Activated CD8-positive, alpha-beta T cell treated with anti-CD3 and anti-CD28 coated beads for 36 hours (primary cell): Measurements from ENCODE around the gene EN2. TPM values are rescaled to one million over a fixed set of nuclear protein-coding genes. Genes with fewer than 3 reads are reported as not detected.

Experiments used
- ATAC-seq: fragments of 200-7000 bp; cut with Tn5 transposase; one replicate; pipeline ENCODE4 v1.10.0; 2021; ENCODE audit warnings: mild to moderate bottlenecking, moderate library complexity
- CTCF ChIA-PET: fragments of 350-600 bp; sonication (Branson Sonifier 250); formaldehyde crosslinking; loops from one replicate; lab custom pipeline; 2021; ENCODE audit warnings: antibody characterized with exemption; lab: Charles Lee
- POLR2A ChIA-PET: fragments of 350-600 bp; sonication (Branson Sonifier 250); formaldehyde crosslinking; loops from one replicate; lab custom pipeline; 2021; ENCODE audit warnings: antibody characterized with exemption; lab: Charles Lee
- DNase-seq: peaks from one replicate; pipeline ENCODE4 v3.0.0-alpha.2; 2020
- H3K27ac Mint-ChIP-seq: one replicate; pipeline ENCODE4 v1.8.0; 2021; ENCODE audit warnings: mild to moderate bottlenecking, mixed read lengths
- H3K27me3 Mint-ChIP-seq: one replicate; pipeline ENCODE4 v1.8.0; 2021; ENCODE audit warnings: mixed read lengths
- H3K36me3 Mint-ChIP-seq: one replicate; pipeline ENCODE4 v1.8.0; 2021; ENCODE audit warnings: low read depth, mixed read lengths
- H3K4me1 Mint-ChIP-seq: one replicate; pipeline ENCODE4 v1.8.0; 2021; ENCODE audit warnings: low read depth, mixed read lengths
- H3K4me3 Mint-ChIP-seq: one replicate; pipeline ENCODE4 v1.8.0; 2021; ENCODE audit warnings: mild to moderate bottlenecking, moderate library complexity, mixed read lengths
- H3K9me3 Mint-ChIP-seq: one replicate; pipeline ENCODE4 v1.8.0; 2021; ENCODE audit warnings: mixed read lengths
- intact Hi-C: fragments of 100-400 bp; cut with micrococcal nuclease; formaldehyde crosslinking; loops from one replicate; pipeline ENCODE4 v1.10.0; 2022
- total RNA-seq, 2 experiments: library from RNA; stranded (reverse); gene quantifications; one replicate each; pipeline ENCODE4 v1.2.3, GENCODE V29; 2021
- TF ChIP-seq, protein P1 (sequence below): fragments of 200-600 bp; IDR thresholded peaks from one replicate; pipeline ENCODE4 v1.8.0; 2022; ENCODE audit warnings: antibody characterized with exemption, mild to moderate bottlenecking

Gene EN2
- total RNA-seq, 2 experiments from 2014 or later = not detected

- CTCF ChIA-PET = interaction anchor here (1.3 kb wide), 1 partner anchor 17 kb away, joined by 3 read pairs; no protein-coding TSS in a partner anchor
- H3K9me3 Mint-ChIP-seq = no peaks in the 10 kb centered on the region
These were observed 32.1 kb downstream of the EN2 start for GRCh38 chr7:155489862-155490696.

GRCh38 chr7:155490697-155491628 lies 33.0 kb downstream of the EN2 start:
- H3K4me1 Mint-ChIP-seq = peaks cover 18% of the 10 kb centered on the region
- H3K27me3 Mint-ChIP-seq = peaks cover 20% of the 10 kb centered on the region
- ATAC-seq = peak; percentile 93
- intact Hi-C loops = no loop called here
- H3K4me3 Mint-ChIP-seq = peak overlapping the region; percentile 71
- TF ChIP-seq, protein P1, sequence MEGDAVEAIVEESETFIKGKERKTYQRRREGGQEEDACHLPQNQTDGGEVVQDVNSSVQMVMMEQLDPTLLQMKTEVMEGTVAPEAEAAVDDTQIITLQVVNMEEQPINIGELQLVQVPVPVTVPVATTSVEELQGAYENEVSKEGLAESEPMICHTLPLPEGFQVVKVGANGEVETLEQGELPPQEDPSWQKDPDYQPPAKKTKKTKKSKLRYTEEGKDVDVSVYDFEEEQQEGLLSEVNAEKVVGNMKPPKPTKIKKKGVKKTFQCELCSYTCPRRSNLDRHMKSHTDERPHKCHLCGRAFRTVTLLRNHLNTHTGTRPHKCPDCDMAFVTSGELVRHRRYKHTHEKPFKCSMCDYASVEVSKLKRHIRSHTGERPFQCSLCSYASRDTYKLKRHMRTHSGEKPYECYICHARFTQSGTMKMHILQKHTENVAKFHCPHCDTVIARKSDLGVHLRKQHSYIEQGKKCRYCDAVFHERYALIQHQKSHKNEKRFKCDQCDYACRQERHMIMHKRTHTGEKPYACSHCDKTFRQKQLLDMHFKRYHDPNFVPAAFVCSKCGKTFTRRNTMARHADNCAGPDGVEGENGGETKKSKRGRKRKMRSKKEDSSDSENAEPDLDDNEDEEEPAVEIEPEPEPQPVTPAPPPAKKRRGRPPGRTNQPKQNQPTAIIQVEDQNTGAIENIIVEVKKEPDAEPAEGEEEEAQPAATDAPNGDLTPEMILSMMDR = no peak
- CTCF ChIA-PET = interaction anchor here (1.0 kb wide), 1 partner anchor 564 kb away, joined by 4 read pairs; no protein-coding TSS in a partner anchor
- H3K27ac Mint-ChIP-seq = peak overlapping the region; percentile 83
- POLR2A ChIA-PET = no interaction called here
- DNase-seq = peak; percentile 69
- peaks cover 2% of the 10 kb centered on the region for H3K36me3 Mint-ChIP-seq
- H3K9me3 Mint-ChIP-seq = no peaks in the 10 kb centered on the region

More at GRCh38 chr7:155489862-155490696, 32.1 kb downstream of the EN2 start:
- Mint-ChIP-seq H3K4me1 (peaks cover 18% of the 10 kb centered on the region), H3K4me3 (peak overlapping the region; percentile 71), H3K27ac (peak overlapping the region; percentile 34), H3K36me3 (peaks cover 2% of the 10 kb centered on the region), H3K27me3 (peaks cover 22% of the 10 kb centered on the region)
- POLR2A ChIA-PET = no interaction called here
- TF ChIP-seq, protein P1 = no peak
- intact Hi-C loops = no loop called here
- ATAC-seq (no peak), DNase-seq (no peak)

DNA sequence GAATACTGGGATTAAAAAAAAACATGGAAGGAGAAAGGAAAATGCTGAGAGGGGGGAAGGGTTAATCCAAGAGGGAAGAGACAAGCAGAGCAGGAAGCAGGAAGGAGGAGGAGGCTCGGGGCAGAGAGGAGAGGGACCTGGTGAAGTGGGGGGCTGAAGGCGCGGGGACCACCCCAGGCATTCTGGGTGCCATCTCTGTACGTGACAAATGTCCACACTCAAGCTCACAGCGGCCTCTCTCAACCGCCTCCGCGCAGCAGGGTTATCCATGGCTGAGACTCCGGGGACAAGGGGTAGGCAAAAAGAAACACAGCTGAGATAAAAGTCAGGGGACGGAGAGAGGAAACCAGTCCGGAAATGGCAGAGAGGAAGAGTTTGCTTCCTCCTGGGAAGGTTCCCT lies 33.9 kb downstream of the EN2 start:
- DNase-seq (no peak), ATAC-seq (no peak)
- H3K9me3 Mint-ChIP-seq = no peaks in the 10 kb centered on the region
- no peak overlapping the region for H3K4me3 Mint-ChIP-seq
- TF ChIP-seq, protein P1 = no peak
- intact Hi-C loops = no loop called here
- H3K27ac Mint-ChIP-seq = no peak overlapping the region
- peaks cover 20% of the 10 kb centered on the region for H3K27me3 Mint-ChIP-seq
- ChIA-PET CTCF (interaction anchor here (1.0 kb wide), 1 partner anchor 565 kb away, joined by 4 read pairs; no protein-coding TSS in a partner anchor), POLR2A (no interaction called here)
- H3K36me3 Mint-ChIP-seq = peaks cover 2% of the 10 kb centered on the region
- H3K4me1 Mint-ChIP-seq = peaks cover 18% of the 10 kb centered on the region

GRCh38 chr7:155493744-155494538 lies 36.0 kb downstream of the EN2 start:
- POLR2A ChIA-PET = interaction anchor here (1.6 kb wide), 1 partner anchor 18 kb away, joined by 3 read pairs; no protein-coding TSS in a partner anchor
- TF ChIP-seq, protein P1 = no peak
- Mint-ChIP-seq H3K4me1 (peaks cover 18% of the 10 kb centered on the region), H3K27me3 (peaks cover 24% of the 10 kb centered on the region), H3K4me3 (no peak overlapping the region), H3K36me3 (peaks cover 2% of the 10 kb centered on the region), H3K27ac (no peak overlapping the region), H3K9me3 (no peaks in the 10 kb centered on the region)
- CTCF ChIA-PET = no interaction called here
- ATAC-seq (no peak), DNase-seq (no peak)
- intact Hi-C loops = no loop called here
